GM21576 (cell line): ENCODE data around the gene ATOH8.

Experiments
- ATAC-seq: cut with Tn5 transposase; IDR thresholded peaks from one replicate; pipeline ENCODE4 v1.9.1; 2021; ENCODE audit warnings: mild to moderate bottlenecking, moderate library complexity; ENCODE audit not compliant: unreplicated experiment

Gene ATOH8

GRCh38 chr2:85754313-85755095 is 713 bp downstream of the ATOH8 start:
- ATAC-seq: no peak

GRCh38 chr2:85755122-85756027 is 1.6 kb downstream of the ATOH8 start:
- no peak for ATAC-seq

- no peak for ATAC-seq
Observed at GRCh38 chr2:85756195-85756594, 2.4 kb downstream of the ATOH8 start.

- ATAC-seq: no peak
Observed at GRCh38 chr2:85756822-85757435, 3.1 kb downstream of the ATOH8 start.

GRCh38 chr2:85757860-85758259 is 4.1 kb downstream of the ATOH8 start:
- ATAC-seq: no peak

- no peak for ATAC-seq
Observed at GRCh38 chr2:85758361-85759256, 4.8 kb downstream of the ATOH8 start.

GRCh38 chr2:85759257-85759613 is 5.4 kb downstream of the ATOH8 start:
- no peak for ATAC-seq

- no peak for ATAC-seq
Observed at GRCh38 chr2:85760371-85760770, 6.6 kb downstream of the ATOH8 start.

- no peak for ATAC-seq
Observed at GRCh38 chr2:85760872-85761271, 7.1 kb downstream of the ATOH8 start.

- no peak for ATAC-seq
Observed at GRCh38 chr2:85761512-85761944, 7.7 kb downstream of the ATOH8 start.

GRCh38 chr2:85761946-85762345 is 8.2 kb downstream of the ATOH8 start:
- no peak for ATAC-seq

- ATAC-seq: no peak
Observed at GRCh38 chr2:85763132-85763531, 9.3 kb downstream of the ATOH8 start.

- ATAC-seq: no peak
Observed at GRCh38 chr2:85763831-85764230, 10.0 kb downstream of the ATOH8 start.

GRCh38 chr2:85765081-85765731 is 11.4 kb downstream of the ATOH8 start:
- ATAC-seq: no peak

GRCh38 chr2:85766229-85766628 is 12.4 kb downstream of the ATOH8 start:
- no peak for ATAC-seq

- ATAC-seq: no peak
Observed at GRCh38 chr2:85767803-85768665, 14.2 kb downstream of the ATOH8 start.

GRCh38 chr2:85768713-85769112 is 14.9 kb downstream of the ATOH8 start:
- no peak for ATAC-seq

GRCh38 chr2:85769236-85769982 is 15.6 kb downstream of the ATOH8 start:
- no peak for ATAC-seq
